Body of pancreas (tissue), 4 donors: ENCODE results near the gene PTPRF. TPM values are rescaled to one million over a fixed set of nuclear protein-coding genes. Genes with fewer than 3 reads are reported as not detected.

Experiments
- ATAC-seq: fragments of 150-250 bp; one replicate; pipeline ENCODE4 v1.9.1; 2016
- DNase-seq, 4 donors: peaks; one replicate each; pipeline ENCODE4 v3.0.0-alpha.2; 2019
- H3K27ac ChIP-seq, 4 donors: fragments of 200-600 bp; sonication (generic); 1 replicate in 3 of 4; 2 replicates in 1 of 4; pipeline versions ENCODE4 v1.5.1 to v1.6.1; 2016 to 2019; ENCODE audit warnings: mild to moderate bottlenecking in 1 of 4, mixed read lengths in 1 of 4, moderate library complexity in 1 of 4
- H3K27me3 ChIP-seq, 2 donors: fragments of 200-600 bp; sonication (generic); one replicate each; pipeline ENCODE4 v1.6.0; 2016; ENCODE audit warnings: mild to moderate bottlenecking in 1 of 2
- H3K36me3 ChIP-seq, 2 donors: fragments of 200-600 bp; sonication (generic); replicated peaks in 1 of 2; 2 replicates each; pipeline ENCODE4 v1.5.1; 2016; ENCODE audit warnings: low read depth in 2 of 2; ENCODE audit not compliant: insufficient read depth in 1 of 2
- H3K4me1 ChIP-seq: fragments of 200-600 bp; sonication (generic); one replicate; pipeline ENCODE4 v1.6.0; 2016
- H3K4me3 ChIP-seq, 2 donors: fragments of 200-600 bp; sonication (generic); 1 replicate in 1 of 2; 2 replicates in 1 of 2; pipeline ENCODE4 v1.5.1; 2016 to 2019
- H3K9me3 ChIP-seq, 3 donors: fragments of 200-600 bp; sonication (generic); 1 replicate in 2 of 3; 2 replicates in 1 of 3; pipeline ENCODE4 v1.5.1; 2016
- CTCF ChIP-seq, 7 experiments: fragments of 450-650 bp in 4 of 7; fragments of 200-600 bp in 3 of 7; sonication (generic) in 3 of 7; IDR thresholded peaks; one replicate each; pipeline ENCODE4 v1.5.1; 2016 to 2019; ENCODE audit warnings: antibody characterized with exemption in 7 of 7
- POLR2A ChIP-seq, 3 donors: fragments of 450-650 bp; IDR thresholded peaks; one replicate each; pipeline ENCODE4 v1.6.1; 2016; ENCODE audit warnings: antibody characterized with exemption in 3 of 3, mild to moderate bottlenecking in 2 of 3
- WGBS, 2 donors: methylation state at CpG; one replicate each; pipeline ENCODE4 v1.1.5; 2017; 5-methylcytosine and 5-hydroxymethylcytosine counted together
- intact Hi-C: fragments of 100-400 bp; cut with DNase I; formaldehyde crosslinking; loops from one replicate; pipeline ENCODE4 v1.15.1; 2023
- total RNA-seq, 2 donors: library from RNA; depleted of rRNA; stranded (reverse); fragments of >200 nt; gene quantifications; one replicate each; pipeline ENCODE4 v1.1.0, GENCODE V29; 2016

The PTPRF gene
- total RNA-seq, 2 donors from 2014 or later, result 81.7 to 89.0 TPM

GRCh38 chr1:43613075-43613942, 82.6 kb downstream of the PTPRF start:
- Histone ChIP-seq H3K4me1 (no peaks in the 10 kb centered on the region), H3K9me3 (no peaks in the 10 kb centered on the region), H3K36me3 (peaks cover 3 to 23% of the 10 kb centered on the region in 2 donors), H3K27me3 (no peaks in the 10 kb centered on the region), H3K4me3 (no peak overlapping the region), H3K27ac (no peak overlapping the region)
- TF ChIP-seq CTCF (IDR thresholded peaks at IDR 0.05), result no peak
- no peak for TF ChIP-seq POLR2A (IDR thresholded peaks at IDR 0.05)
- WGBS, 2 donors, result 90 to 93% methylated on average over 21 of the region's 22 CpGs
- ATAC-seq (no peak), DNase-seq (no peak)
- intact Hi-C loops, result no loop called here

GRCh38 chr1:43614211-43614610, 83.5 kb downstream of the PTPRF start:
- ATAC-seq, result no peak
- Histone ChIP-seq H3K27me3 (no peaks in the 10 kb centered on the region), H3K36me3 (peaks cover 7 to 30% of the 10 kb centered on the region in 2 donors), H3K9me3 (no peaks in the 10 kb centered on the region), H3K4me1 (no peaks in the 10 kb centered on the region), H3K4me3 (no peak overlapping the region), H3K27ac (no peak overlapping the region)
- no peak for DNase-seq
- TF ChIP-seq POLR2A (IDR thresholded peaks at IDR 0.05) (no peak), CTCF (IDR thresholded peaks at IDR 0.05) (no peak)
- WGBS, 2 donors, result 90% methylated on average over 2 to 11 of the region's 11 CpGs
- intact Hi-C loops, result no loop called here

- TF ChIP-seq CTCF (IDR thresholded peaks at IDR 0.05), result no peak
- TF ChIP-seq POLR2A (IDR thresholded peaks at IDR 0.05), result no peak
- Histone ChIP-seq H3K9me3 (no peaks in the 10 kb centered on the region), H3K36me3 (peaks cover 11 to 32% of the 10 kb centered on the region in 2 donors), H3K4me3 (no peak overlapping the region), H3K4me1 (no peaks in the 10 kb centered on the region), H3K27ac (no peak overlapping the region), H3K27me3 (no peaks in the 10 kb centered on the region)
- intact Hi-C loops, result no loop called here
- ATAC-seq (no peak), DNase-seq (no peak)
- 89 to 93% methylated on average over 6 of the region's 6 CpGs for WGBS, 2 donors
Measured at GRCh38 chr1:43614891-43615290, 84.2 kb downstream of the PTPRF start.

GRCh38 chr1:43616383-43616782, 85.7 kb downstream of the PTPRF start:
- ATAC-seq (no peak), DNase-seq (no peak)
- TF ChIP-seq CTCF (IDR thresholded peaks at IDR 0.05), result no peak
- no peak for TF ChIP-seq POLR2A (IDR thresholded peaks at IDR 0.05)
- H3K9me3 ChIP-seq, result no peaks in the 10 kb centered on the region
- H3K27ac ChIP-seq, result no peak overlapping the region
- peaks cover 12 to 40% of the 10 kb centered on the region in 2 donors for H3K36me3 ChIP-seq
- no peaks in the 10 kb centered on the region for H3K4me1 ChIP-seq
- intact Hi-C loops, result no loop called here
- H3K27me3 ChIP-seq, result no peaks in the 10 kb centered on the region
- H3K4me3 ChIP-seq, result no peak overlapping the region
- 92 to 95% methylated on average over 7 of the region's 7 CpGs for WGBS, 2 donors

GRCh38 chr1:43617011-43617410, 86.3 kb downstream of the PTPRF start:
- no peak for TF ChIP-seq CTCF (IDR thresholded peaks at IDR 0.05)
- no peak for TF ChIP-seq POLR2A (IDR thresholded peaks at IDR 0.05)
- Histone ChIP-seq H3K4me1 (no peaks in the 10 kb centered on the region), H3K4me3 (no peak overlapping the region), H3K36me3 (peaks cover 12 to 41% of the 10 kb centered on the region in 2 donors), H3K27me3 (no peaks in the 10 kb centered on the region), H3K27ac (no peak overlapping the region), H3K9me3 (no peaks in the 10 kb centered on the region)
- DNase-seq (no peak), ATAC-seq (no peak)
- 94 to 96% methylated on average over 2 to 5 of the region's 5 CpGs for WGBS, 2 donors
- intact Hi-C loops, result no loop called here
